GM20000 (cell line): Measurements from ENCODE around the gene HHAT.

ENCODE experiments used
- DNase-seq: peaks from one replicate; pipeline ENCODE4 v3.0.0; 2012; ENCODE audit warnings: low spot score
- TF ChIP-seq, protein P1 (sequence below): IDR thresholded peaks from 2 replicates; pipeline ENCODE4 v1.5.1; 2012; ENCODE audit warnings: mild to moderate bottlenecking, control low read depth; ENCODE audit errors: extremely low read depth, missing control alignments

Gene HHAT

DNA sequence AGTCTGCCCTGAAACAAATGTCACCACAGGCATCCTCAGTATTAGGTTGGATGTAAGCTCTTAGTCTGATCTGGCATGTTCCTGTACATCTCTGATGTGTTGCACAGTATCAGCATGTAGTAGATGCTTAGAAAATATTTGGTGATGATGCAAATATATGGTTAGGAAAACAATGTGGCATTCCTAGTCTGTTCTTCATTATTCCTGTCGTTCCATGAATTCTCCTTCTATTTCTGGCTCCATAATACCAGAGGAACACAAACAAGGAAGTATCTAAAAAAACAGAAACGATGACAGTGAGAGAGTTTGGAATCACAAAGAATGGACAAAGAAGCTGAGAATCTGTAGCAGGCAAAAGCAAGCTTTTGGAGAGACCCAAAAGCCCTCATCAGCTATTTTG is 236.6 kb downstream of the HHAT start:
- TF ChIP-seq, protein P1, sequence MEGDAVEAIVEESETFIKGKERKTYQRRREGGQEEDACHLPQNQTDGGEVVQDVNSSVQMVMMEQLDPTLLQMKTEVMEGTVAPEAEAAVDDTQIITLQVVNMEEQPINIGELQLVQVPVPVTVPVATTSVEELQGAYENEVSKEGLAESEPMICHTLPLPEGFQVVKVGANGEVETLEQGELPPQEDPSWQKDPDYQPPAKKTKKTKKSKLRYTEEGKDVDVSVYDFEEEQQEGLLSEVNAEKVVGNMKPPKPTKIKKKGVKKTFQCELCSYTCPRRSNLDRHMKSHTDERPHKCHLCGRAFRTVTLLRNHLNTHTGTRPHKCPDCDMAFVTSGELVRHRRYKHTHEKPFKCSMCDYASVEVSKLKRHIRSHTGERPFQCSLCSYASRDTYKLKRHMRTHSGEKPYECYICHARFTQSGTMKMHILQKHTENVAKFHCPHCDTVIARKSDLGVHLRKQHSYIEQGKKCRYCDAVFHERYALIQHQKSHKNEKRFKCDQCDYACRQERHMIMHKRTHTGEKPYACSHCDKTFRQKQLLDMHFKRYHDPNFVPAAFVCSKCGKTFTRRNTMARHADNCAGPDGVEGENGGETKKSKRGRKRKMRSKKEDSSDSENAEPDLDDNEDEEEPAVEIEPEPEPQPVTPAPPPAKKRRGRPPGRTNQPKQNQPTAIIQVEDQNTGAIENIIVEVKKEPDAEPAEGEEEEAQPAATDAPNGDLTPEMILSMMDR: no peak
- no peak for DNase-seq

DNA sequence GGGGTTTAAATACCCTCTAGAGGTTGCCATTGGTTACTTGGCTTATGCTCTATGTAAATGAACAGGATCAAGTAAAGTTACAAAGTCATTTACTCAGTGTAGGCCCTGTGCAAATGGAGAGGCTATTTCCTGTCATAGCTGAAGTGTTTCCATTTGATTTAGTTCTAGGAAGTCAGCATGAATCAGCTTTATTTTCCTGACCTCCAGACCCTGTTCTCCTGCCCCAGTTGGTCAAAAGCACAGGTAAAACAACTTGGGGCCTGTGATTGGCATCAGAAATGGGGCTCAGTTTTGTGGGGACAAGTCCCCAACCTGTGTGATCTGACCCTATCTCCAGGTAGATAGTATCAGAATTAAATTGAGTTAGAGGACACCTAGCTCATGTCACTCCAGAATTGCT is 239.9 kb downstream of the HHAT start:
- DNase-seq: no peak
- TF ChIP-seq, protein P1: no peak

DNA sequence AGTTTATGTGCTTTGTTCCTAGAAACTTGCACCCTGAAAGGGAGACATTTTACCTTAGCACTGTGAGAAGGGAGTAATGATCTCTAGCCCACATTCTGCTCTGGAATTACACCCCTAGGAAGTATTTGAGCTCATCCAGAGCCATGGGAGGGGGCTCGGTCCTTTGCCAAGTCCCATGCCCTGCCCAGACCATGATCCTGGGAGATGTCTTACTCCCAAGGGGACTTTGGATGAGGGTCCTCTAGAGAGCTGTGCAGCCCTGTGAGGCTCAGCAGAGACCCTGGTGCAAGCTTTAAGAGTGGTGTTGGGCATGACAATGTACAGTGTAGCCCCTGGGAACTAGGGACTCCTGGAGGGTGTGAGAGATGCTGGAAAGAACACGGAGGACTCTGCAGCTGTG is 241.4 kb downstream of the HHAT start:
- TF ChIP-seq, protein P1: no peak
- DNase-seq: no peak

DNA sequence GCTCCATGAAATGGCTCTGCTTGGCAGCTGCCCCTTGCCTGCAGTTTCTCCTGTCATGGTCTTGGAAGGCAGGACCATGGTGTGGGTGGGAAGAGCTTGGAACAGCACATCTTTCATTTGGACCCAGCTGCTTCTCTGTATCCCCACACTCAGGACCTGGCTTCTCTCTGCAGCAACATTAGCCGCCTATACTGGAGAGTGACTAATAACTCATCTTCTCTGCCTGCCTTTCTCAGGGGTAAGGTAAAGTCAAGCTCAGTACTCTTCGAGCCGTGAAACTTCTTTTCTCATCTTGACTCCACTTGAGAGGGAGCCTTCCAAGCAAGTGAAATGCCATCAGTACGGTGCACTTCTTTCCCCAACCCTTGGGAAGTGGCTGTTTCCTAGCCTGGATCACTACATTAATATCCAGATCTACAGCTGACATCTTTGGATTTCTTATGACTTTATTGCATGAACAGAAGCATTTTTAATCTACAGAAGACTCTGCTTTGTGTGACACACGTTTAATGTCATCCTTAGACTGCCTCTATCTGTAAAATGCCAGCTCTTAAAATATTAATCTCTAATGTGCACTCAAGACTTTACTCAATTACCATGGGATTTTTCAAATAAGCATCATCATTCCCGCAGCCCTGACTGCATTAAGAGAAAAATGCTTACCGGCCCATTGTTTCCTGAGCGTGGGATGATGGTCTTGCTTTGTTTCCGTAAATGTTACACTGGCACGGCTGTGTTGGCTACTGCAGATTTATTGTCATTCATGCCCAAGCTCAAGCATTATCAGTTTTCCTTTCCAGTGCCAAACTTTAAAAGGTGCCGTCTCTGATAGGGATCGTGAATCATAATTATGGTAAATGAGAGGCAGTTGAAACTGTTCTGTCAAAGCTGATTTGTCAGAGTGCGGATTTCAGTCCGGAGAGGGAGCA is 242.9 kb downstream of the HHAT start:
- no peak for DNase-seq
- TF ChIP-seq, protein P1: no peak

DNA sequence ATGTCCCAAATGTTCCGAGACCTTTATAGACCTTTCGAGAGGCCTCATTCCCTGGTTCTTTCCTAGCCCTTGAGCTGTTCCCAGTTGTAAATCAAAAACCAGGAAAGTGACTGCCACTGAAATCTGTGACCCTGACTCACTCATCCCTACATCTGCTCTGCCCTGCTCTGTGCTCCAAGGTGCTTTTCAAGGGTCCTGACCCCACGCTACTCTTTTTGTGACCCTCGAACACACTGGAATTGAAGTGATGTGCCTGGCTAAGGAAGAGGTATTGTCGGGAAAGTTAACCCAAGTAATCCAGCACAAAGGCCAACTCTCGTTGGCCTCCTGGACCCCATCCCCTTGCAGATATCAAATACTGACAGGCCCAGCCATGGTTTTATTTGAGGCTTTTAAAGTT is 244.4 kb downstream of the HHAT start:
- TF ChIP-seq, protein P1: no peak
- DNase-seq: no peak

DNA sequence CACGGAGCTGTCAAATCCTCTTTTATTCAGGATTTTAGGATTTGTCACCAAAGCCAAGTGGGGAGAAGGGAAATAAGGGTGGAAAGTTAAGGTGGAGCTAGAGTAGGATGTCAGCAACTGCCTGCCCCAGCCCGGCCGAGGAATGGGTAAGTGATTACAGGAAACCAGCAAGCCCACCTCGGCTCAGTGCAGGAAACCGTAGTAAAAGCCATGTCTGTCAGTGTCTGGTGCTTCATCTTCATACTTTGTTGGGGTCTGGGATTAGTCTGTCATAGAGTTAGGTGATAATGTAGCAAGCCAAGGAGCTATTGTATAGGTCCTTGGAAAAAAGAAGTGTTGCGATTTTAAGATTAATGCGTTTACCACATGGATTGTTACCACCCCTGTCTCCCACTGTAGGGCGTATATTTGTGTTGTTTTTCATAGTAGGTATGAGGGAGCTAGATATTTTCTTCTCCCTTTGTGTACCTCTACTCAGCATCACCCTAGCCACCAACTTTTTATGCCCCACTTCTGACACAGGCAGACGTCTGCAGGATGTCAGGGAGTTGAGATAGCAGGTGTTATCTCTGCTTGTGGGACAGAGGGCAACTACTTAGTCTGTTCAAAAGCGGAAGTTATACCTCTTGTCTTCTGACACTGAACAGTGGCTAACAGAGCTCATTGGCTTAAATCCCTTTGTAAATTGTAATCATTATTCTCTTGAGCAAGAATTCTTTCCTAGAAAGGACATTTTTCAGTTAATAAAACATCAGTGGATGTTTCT is 253.7 kb downstream of the HHAT start:
- peak; percentile 15 for DNase-seq
- TF ChIP-seq, protein P1: no peak
